Activated B cell treated with CpG ODN at 0.5 μM for 24 hours (primary cell): ENCODE data around the gene INTS2. TPM values are rescaled to one million over a fixed set of nuclear protein-coding genes. Genes with fewer than 3 reads are reported as not detected.

Source experiments
- ATAC-seq: fragments of 200-7000 bp; cut with Tn5 transposase; one replicate; pipeline ENCODE4 v1.10.0; 2021; ENCODE audit warnings: low read depth, mild to moderate bottlenecking, moderate library complexity
- CTCF ChIA-PET: fragments of 350-600 bp; sonication (Branson Sonifier 250); formaldehyde crosslinking; loops from one replicate; lab custom pipeline; 2021; ENCODE audit warnings: antibody characterized with exemption; lab: Charles Lee
- POLR2A ChIA-PET: fragments of 350-600 bp; sonication (Branson Sonifier 250); formaldehyde crosslinking; loops from one replicate; lab custom pipeline; 2021; ENCODE audit warnings: antibody characterized with exemption; lab: Charles Lee
- DNase-seq: peaks from one replicate; pipeline ENCODE4 v3.0.0; 2022
- H3K27ac Mint-ChIP-seq: one replicate; pipeline ENCODE4 v1.8.0; 2020; ENCODE audit warnings: mixed read lengths
- H3K27me3 Mint-ChIP-seq: one replicate; pipeline ENCODE4 v1.8.0; 2021; ENCODE audit warnings: mixed read lengths
- H3K36me3 Mint-ChIP-seq: one replicate; pipeline ENCODE4 v1.8.0; 2021; ENCODE audit warnings: low read depth, mixed read lengths
- H3K4me1 Mint-ChIP-seq: one replicate; pipeline ENCODE4 v1.8.0; 2021; ENCODE audit warnings: mixed read lengths
- H3K4me3 Mint-ChIP-seq: one replicate; pipeline ENCODE4 v1.8.0; 2020; ENCODE audit warnings: mild to moderate bottlenecking, mixed read lengths
- H3K9me3 Mint-ChIP-seq: one replicate; pipeline ENCODE4 v1.8.0; 2020; ENCODE audit warnings: mixed read lengths
- intact Hi-C: fragments of 100-400 bp; cut with micrococcal nuclease; formaldehyde crosslinking; loops from one replicate; pipeline ENCODE4 v1.15.1; 2024
- total RNA-seq: library from RNA; stranded (reverse); gene quantifications from 2 replicates; pipeline ENCODE4 v1.2.3, GENCODE V29; 2022
- TF ChIP-seq, protein P1 (sequence below): fragments of 200-600 bp; IDR thresholded peaks from one replicate; pipeline ENCODE4 v1.8.0; 2022; ENCODE audit warnings: antibody characterized with exemption, mild to moderate bottlenecking

The INTS2 gene
- total RNA-seq, 1 donor from 2014 or later: 21.4 TPM

DNA sequence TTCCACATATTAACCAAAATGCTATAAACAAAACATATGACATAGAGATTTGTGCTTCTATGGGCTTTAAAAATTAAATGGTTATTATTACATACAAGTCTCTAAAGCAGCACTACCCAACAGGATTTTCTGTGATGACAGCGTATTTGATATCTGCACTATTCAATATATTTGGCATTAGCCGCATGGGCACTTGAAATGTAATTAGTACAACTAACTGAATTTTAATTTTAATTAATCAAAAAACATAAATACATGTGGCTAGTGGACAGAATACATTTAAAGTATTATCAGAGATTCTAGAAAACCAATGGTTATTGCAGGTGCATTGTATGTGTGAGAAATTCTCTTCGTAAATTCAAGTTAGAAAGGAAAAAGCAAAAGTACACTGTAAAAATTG lies 110.3 kb downstream of the INTS2 start:
- ChIA-PET POLR2A (no interaction called here), CTCF (no interaction called here)
- no peak for DNase-seq
- Mint-ChIP-seq H3K4me1 (peaks cover 50% of the 10 kb centered on the region), H3K27ac (no peak overlapping the region), H3K9me3 (peaks cover 3% of the 10 kb centered on the region), H3K36me3 (no peaks in the 10 kb centered on the region), H3K27me3 (no peaks in the 10 kb centered on the region), H3K4me3 (no peak overlapping the region)
- no peak for ATAC-seq
- intact Hi-C loops: no loop called here
- TF ChIP-seq, protein P1, sequence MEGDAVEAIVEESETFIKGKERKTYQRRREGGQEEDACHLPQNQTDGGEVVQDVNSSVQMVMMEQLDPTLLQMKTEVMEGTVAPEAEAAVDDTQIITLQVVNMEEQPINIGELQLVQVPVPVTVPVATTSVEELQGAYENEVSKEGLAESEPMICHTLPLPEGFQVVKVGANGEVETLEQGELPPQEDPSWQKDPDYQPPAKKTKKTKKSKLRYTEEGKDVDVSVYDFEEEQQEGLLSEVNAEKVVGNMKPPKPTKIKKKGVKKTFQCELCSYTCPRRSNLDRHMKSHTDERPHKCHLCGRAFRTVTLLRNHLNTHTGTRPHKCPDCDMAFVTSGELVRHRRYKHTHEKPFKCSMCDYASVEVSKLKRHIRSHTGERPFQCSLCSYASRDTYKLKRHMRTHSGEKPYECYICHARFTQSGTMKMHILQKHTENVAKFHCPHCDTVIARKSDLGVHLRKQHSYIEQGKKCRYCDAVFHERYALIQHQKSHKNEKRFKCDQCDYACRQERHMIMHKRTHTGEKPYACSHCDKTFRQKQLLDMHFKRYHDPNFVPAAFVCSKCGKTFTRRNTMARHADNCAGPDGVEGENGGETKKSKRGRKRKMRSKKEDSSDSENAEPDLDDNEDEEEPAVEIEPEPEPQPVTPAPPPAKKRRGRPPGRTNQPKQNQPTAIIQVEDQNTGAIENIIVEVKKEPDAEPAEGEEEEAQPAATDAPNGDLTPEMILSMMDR: no peak

DNA sequence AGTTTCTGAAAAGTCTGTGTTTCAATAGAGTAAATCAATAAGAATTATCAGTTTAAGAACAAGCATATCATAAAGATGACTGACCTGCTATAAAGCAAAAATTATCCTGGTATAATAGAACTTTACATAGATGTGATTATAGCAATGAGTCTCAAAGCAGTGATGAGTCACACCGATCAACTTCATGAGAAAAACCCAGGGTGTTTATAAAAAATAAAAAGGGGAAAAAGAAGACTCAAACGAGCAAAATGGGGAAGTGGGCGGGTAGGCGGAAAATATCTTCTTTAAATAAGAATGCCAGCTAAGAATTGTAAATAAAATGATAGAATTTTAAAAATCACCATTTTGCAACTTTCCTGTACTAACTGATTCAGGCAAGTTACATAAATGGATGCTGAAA lies 111.2 kb downstream of the INTS2 start:
- TF ChIP-seq, protein P1: no peak
- no peaks in the 10 kb centered on the region for H3K27me3 Mint-ChIP-seq
- H3K9me3 Mint-ChIP-seq: peaks cover 3% of the 10 kb centered on the region
- DNase-seq (no peak), ATAC-seq (peak; percentile 79)
- H3K36me3 Mint-ChIP-seq: no peaks in the 10 kb centered on the region
- H3K4me1 Mint-ChIP-seq: peaks cover 52% of the 10 kb centered on the region
- H3K27ac Mint-ChIP-seq: peak overlapping the region; percentile 61
- peak overlapping the region; percentile 46 for H3K4me3 Mint-ChIP-seq
- intact Hi-C loops: no loop called here
- CTCF ChIA-PET: no interaction called here
- POLR2A ChIA-PET: interaction anchor here (0.9 kb wide), 1 partner anchor 47 kb away, joined by 6 read pairs; the partner anchor contains the start of gene BRIP1

DNA sequence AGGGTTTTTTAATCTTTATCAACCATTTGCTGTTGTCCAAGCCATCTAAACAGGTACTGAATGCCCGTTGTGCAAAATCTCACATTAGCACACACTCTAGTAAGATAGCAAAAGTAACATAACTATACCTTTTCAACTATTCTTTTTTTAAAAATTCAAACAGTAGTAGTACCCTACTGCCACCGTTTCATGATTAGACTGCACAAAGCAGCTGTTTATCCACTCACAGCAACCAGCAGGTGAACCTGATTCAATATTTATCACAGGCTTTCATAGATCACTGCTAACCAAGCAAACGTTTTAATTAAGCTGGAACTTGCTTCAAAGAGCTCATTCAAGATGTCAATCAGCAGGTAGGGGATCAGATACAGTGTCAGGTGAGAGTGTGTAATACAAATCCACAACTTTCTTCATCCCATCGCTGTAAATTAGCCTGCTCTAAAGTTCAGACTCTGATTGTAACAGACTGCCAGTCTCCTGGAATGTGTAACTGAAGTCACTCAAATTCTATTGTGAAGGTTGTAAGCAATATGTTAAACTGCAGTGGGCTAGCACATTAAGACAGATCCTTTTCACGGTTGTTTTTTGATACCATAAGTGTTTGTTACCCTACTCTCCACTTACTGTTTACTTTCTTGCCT lies 111.8 kb downstream of the INTS2 start:
- TF ChIP-seq, protein P1: no peak
- Mint-ChIP-seq H3K27ac (peak overlapping the region; percentile 61), H3K27me3 (no peaks in the 10 kb centered on the region), H3K36me3 (no peaks in the 10 kb centered on the region), H3K9me3 (peaks cover 3% of the 10 kb centered on the region), H3K4me1 (peaks cover 52% of the 10 kb centered on the region), H3K4me3 (peak overlapping the region; percentile 46)
- ChIA-PET POLR2A (interaction anchor here (0.7 to 0.9 kb wide), 2 partner anchors 47 to 1091 kb away, joined by 3 to 6 read pairs; partner anchors contain the start of gene BRIP1), CTCF (no interaction called here)
- intact Hi-C loops: no loop called here
- peak; percentile 25 for ATAC-seq
- no peak for DNase-seq

Other genes starting within 250 kb of the INTS2 start
- 2.0 and 2.5 TPM in 2 replicates for gene BRIP1, start 64.5 kb downstream of the INTS2 start, total RNA-seq
- 81.4 and 101 TPM in 2 replicates for gene MED13, start 137.3 kb upstream of the INTS2 start, total RNA-seq